Right lobe of liver (tissue), 4 donors: ENCODE data around the gene MED14.

Experiments
- POLR2A ChIP-seq: fragments of 450-650 bp; IDR thresholded peaks from one replicate; pipeline ENCODE4 v1.6.1; 2017; ENCODE audit warnings: antibody characterized with exemption, mild to moderate bottlenecking
- TF ChIP-seq, protein P1 (sequence below), 4 donors: fragments of 200-600 bp in 3 of 4; fragments of 450-650 bp in 1 of 4; IDR thresholded peaks; one replicate each; pipeline versions ENCODE4 v1.5.1 to v1.8.0; 2016 to 2022; ENCODE audit warnings: antibody characterized with exemption in 4 of 4, mild to moderate bottlenecking in 2 of 4
- donor health status: DM: no; HTN: no; CAD: no.
- donor health status: DM: no; HTN: no; CAD: no.
- donor health status: DM: no; HTN: yes; CAD: no.

DNA sequence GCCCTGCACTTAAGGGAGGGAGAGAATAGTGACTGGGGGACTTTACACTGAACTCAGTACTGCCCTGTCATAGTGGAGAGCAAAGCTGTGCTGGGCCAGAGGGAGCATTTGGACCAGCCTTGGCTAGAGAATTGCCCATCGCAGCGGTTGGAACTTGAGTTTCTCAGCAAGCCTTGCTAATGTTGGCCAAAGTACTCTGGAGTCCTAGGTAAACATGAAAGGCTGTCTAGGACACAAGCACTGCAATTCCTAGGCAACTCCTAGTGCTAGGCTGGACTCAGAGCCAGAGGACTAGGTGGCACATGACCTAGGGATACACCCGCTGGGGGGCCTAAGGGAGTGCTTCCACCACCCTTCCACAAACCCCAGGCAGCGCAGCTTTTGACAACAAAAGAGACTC, 15.0 kb downstream of the MED14 start:
- TF ChIP-seq, protein P1, sequence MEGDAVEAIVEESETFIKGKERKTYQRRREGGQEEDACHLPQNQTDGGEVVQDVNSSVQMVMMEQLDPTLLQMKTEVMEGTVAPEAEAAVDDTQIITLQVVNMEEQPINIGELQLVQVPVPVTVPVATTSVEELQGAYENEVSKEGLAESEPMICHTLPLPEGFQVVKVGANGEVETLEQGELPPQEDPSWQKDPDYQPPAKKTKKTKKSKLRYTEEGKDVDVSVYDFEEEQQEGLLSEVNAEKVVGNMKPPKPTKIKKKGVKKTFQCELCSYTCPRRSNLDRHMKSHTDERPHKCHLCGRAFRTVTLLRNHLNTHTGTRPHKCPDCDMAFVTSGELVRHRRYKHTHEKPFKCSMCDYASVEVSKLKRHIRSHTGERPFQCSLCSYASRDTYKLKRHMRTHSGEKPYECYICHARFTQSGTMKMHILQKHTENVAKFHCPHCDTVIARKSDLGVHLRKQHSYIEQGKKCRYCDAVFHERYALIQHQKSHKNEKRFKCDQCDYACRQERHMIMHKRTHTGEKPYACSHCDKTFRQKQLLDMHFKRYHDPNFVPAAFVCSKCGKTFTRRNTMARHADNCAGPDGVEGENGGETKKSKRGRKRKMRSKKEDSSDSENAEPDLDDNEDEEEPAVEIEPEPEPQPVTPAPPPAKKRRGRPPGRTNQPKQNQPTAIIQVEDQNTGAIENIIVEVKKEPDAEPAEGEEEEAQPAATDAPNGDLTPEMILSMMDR (IDR thresholded peaks at IDR 0.05) = no peak
- no peak for TF ChIP-seq POLR2A
